GM19452 (cell line): ENCODE results near the gene ATP7A.
"Not testable (repeated sequence)": the region's sequence is repeated elsewhere in the genome, so short reads cannot be mapped to it uniquely, and the experiment has no call there.

Experiments
- ATAC-seq: cut with Tn5 transposase; IDR thresholded peaks from one replicate; pipeline ENCODE4 v1.9.1; 2021; ENCODE audit not compliant: unreplicated experiment

The ATP7A gene

GRCh38 chrX:77945031-77945430 lies 34.5 kb downstream of the ATP7A start:
- not testable (repeated sequence) for ATAC-seq

GRCh38 chrX:77945910-77946545 lies 35.5 kb downstream of the ATP7A start:
- no peak for ATAC-seq

GRCh38 chrX:77946571-77946970 lies 36.1 kb downstream of the ATP7A start:
- no peak for ATAC-seq

- ATAC-seq, result no peak
Observed at GRCh38 chrX:77949840-77950239, 39.3 kb downstream of the ATP7A start.

GRCh38 chrX:77952173-77952572 lies 41.7 kb downstream of the ATP7A start:
- ATAC-seq, result no peak

- ATAC-seq, result no peak
Observed at GRCh38 chrX:77953302-77953701, 42.8 kb downstream of the ATP7A start.

GRCh38 chrX:77953708-77954107 lies 43.2 kb downstream of the ATP7A start:
- ATAC-seq, result no peak

- ATAC-seq, result no peak
Observed at GRCh38 chrX:77960567-77960966, 50.1 kb downstream of the ATP7A start.

GRCh38 chrX:77961063-77961462 lies 50.6 kb downstream of the ATP7A start:
- ATAC-seq, result no peak

GRCh38 chrX:77962068-77962902 lies 51.8 kb downstream of the ATP7A start:
- ATAC-seq, result no peak

- ATAC-seq, result no peak
Observed at GRCh38 chrX:77966361-77966760, 55.9 kb downstream of the ATP7A start.

- ATAC-seq, result no peak
Observed at GRCh38 chrX:77967631-77968030, 57.1 kb downstream of the ATP7A start.

GRCh38 chrX:77969538-77969937 lies 59.0 kb downstream of the ATP7A start, which contains the start of gene PGAM4:
PGAM4 (minus strand) TSS chrX:77969638; CDS start chrX:77969638, 0 bp downstream.
- ATAC-seq, result no peak

- no peak for ATAC-seq
Observed at GRCh38 chrX:77975755-77976154, 65.3 kb downstream of the ATP7A start.

- no peak for ATAC-seq
Observed at GRCh38 chrX:77977095-77977494, 66.6 kb downstream of the ATP7A start.

- ATAC-seq, result no peak
Observed at GRCh38 chrX:77977518-77977917, 67.0 kb downstream of the ATP7A start.

GRCh38 chrX:77979870-77980269 lies 69.4 kb downstream of the ATP7A start:
- ATAC-seq, result no peak

GRCh38 chrX:78011846-78012245 lies 101.4 kb downstream of the ATP7A start:
- no peak for ATAC-seq

GRCh38 chrX:78019586-78020483 lies 109.3 kb downstream of the ATP7A start:
- ATAC-seq, result no peak

- no peak for ATAC-seq
Observed at GRCh38 chrX:78024349-78025059, 114.0 kb downstream of the ATP7A start.

GRCh38 chrX:78027798-78028197 lies 117.3 kb downstream of the ATP7A start:
- no peak for ATAC-seq
